Renal pelvis (tissue), 4 donors: Measurements from ENCODE around the gene RFX2. TPM values are rescaled to one million over a fixed set of nuclear protein-coding genes. Genes with fewer than 3 reads are reported as not detected.

Experiments used
- DNase-seq: peaks from one replicate; pipeline ENCODE4 v3.0.0-alpha.2; 2013
- polyA plus RNA-seq, 3 donors: library from polyadenylated mRNA; unstranded; fragments of 120-200 nt; gene quantifications; one replicate each; pipeline ENCODE4 v1.2.1, GENCODE V29; 2013; ENCODE audit not compliant: insufficient read length in 3 of 3

The RFX2 gene
- polyA plus RNA-seq, 3 donors = 7.2 to 11.0 (median 9.7) TPM

DNA sequence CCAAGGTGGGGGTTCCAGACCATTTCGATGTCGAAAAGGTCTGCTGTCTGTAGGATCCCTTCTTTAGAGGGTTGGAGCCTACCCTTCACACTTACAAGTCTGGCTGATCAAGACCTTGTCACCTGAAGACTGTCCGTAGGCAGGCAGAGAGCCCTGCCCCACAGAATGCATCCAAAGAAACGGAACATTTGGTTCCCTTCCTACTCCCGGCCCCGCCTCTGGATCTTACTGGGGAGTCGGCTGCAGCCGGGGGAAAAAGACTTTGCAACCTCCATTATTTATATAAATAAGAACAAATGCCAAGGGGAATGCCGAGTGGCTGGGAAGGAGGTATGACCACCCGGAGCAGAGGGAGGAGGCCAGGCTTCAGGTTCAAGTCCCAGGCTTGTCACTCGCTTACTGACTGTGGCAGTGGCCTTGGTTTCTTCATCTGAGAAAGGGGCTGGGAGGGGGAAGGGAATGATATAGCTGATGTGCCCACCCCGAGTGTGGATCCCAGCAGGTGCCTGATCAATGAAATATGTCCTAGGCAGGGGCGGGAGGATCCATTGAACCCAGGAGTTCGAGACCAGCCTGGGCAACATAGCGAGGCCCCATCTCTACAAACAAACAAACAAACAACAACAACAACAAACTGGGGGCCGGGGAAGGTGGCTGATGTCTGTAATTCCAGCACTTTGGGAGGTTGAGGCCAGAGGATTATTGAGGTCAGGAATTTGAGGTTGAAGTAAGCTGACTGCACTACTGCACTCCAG lies 48.7 kb downstream of the RFX2 start:
- DNase-seq = no peak

DNA sequence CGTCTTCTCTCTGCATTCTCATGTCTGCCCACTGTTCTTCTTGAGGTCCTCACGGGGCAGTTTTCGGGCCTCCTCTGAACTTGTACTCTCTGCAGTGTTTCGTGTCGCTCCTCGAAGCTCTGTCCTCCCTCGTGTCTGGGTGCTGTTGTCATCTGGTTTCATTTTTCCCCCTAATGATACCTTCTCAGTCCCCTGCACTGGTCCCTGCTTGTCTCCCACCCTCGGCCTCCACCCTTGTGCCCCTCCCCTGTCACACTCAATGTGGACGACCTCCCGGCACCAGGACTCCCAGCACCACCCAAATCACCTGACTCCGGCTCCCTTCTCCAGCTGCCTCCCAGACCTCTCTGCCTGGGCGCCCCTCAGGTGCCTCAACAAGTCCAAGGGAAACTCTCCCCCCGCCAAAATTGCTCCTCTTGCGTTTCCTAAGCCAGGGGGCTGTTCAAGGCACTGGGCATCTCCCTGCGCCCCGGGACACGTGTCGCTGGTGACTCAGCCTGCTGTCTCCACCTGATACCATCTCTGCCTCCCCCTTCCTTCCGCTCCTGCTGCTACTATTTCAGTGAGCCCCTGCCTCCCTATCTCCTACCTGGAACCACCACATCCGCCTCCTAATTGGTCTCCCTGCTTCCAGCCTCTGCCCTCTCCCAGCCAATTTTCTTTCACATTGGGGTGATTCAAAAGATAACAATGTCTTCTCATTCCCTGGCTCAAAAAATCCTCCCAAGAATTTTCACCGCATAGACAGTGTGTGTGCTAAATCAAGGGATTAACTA lies 49.5 kb downstream of the RFX2 start:
- no peak for DNase-seq

DNA sequence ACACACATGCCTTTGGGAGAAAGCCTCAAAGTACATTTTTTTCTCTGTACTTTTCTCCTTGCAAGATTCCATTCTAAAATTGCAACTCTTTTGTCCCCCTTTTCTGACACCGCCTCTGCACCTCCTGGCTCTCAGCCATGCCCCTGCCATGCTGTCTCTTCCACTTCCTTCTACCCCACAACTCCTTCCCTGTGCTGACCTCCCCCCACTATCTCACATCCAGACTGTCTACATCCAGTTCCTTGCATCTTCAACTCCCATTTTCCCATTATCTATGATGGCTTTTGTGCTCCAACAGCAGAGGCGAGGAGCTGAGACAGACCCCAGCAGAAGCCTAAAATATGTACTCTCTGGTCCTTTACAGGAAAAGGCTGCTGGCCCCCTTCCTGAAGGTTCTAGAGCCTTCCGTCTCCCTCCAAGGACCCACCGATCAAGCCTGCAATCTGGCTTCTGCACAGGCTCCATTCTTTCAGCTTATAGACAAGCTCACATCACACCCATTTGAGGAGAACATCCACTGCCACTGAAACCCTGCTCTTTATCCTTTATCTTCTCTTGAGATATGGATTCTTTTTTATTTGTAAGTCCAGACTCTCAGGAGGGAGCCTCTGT lies 50.2 kb downstream of the RFX2 start:
- no peak for DNase-seq

DNA sequence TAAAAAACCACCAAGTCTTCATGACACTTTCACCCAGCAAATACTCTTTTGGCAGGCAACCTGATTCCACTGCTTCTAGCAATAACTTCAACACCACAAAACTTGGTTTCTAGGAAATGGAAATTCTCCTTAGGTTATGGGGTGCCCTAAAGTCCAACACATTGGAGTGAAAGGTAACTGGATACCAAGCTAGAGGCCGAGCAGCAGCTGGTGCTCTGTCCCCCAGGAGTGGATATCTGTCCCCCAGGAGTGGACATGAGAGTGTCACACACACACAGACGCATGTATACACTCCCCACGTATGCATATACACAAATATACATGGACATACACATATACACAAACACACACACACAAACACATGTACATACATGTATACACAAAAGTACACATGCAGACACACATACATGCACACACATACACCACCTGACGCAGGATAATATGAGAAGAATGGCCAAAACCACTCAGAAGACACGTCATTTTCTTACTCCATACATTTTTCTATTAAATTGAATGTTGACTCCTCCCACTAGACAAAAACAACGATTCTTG lies 50.8 kb downstream of the RFX2 start:
- DNase-seq = no peak

DNA sequence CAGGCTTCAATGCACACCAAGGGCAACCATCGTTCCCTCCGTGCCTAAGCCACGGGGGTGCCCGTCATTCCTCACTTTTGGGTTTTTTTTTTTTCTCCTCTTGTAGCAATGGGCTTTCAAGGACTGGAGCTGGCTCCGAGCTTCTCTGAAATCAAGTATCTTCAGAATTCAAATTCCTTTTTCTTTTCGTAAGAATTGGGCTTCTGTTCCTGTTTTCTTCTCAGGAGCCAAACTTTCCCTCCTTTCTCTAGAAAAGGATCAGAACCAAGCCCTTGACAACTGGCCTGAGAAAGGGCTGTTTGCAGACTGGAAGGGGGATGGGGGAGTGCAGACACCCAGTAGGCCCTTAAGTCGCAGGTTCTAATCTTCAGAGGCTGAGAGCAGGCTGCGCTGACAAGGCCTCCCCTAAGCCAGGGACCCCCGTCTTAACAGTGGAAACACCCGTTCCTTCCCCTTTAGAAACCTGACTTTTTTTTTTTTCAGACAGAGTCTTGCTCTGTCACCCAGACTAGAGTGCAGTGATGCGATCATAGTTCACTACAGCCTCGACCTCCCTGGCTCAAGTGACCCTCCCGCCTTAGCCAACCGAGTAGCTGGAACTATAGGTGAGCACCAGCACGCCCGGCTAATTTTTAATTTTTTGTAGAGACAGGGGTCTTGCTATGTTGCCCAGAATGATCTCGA lies 51.6 kb downstream of the RFX2 start:
- no peak for DNase-seq

GRCh38 chr19:6057651-6058517 lies 52.4 kb downstream of the RFX2 start:
- DNase-seq = no peak

DNA sequence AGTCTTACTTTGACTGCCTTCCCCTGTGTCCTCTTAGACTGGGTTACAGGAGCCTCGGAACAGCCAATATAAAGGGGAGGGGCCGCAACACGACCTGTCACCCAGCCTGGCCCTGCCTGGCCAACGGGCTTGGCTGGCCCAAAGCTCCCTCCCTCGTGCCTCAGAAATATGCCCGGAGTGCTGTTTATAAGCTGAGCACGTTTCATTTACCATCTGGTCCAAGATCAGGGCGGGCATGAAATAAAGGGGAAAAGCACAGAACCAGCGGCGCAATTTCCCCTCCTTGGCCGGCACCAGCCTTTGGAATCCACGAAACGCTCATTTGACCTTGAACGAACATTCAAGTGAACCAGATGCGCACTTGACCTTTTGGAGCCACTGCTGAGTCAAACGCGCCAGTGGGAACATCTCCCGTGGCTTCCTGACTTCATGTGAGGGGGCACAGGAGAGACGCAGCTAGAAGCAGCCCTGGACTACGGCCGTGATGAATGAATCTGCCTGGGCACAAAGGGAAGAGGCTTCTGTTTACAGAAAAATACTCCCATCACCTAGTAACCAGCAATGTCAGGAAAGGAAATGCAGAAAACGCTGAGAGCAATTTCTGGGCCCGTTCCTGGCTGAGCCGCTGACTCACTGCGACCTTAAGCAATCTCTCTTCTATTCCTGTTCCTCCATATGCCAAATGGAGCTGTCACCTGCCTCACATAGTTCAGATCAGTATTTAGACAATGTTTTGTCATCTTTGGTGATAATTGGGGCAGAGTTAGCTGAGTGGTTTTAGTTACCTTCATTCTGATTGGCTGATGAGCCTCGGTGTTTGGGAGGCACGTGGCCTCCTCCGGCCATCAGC lies 53.3 kb downstream of the RFX2 start:
- DNase-seq = peak; percentile 63

- DNase-seq = no peak
These were observed 54.0 kb downstream of the RFX2 start for GRCh38 chr19:6056282-6056741.

- DNase-seq = no peak
These were observed 55.1 kb downstream of the RFX2 start for GRCh38 chr19:6055013-6055795.

- DNase-seq = peak; percentile 82
These were observed 61.4 kb downstream of the RFX2 start for GRCh38 chr19:6048793-6049405.

- DNase-seq = no peak
These were observed 62.0 kb downstream of the RFX2 start for GRCh38 chr19:6048348-6048747.

- no peak for DNase-seq
These were observed 62.5 kb downstream of the RFX2 start for GRCh38 chr19:6047741-6048251.

GRCh38 chr19:6047256-6047655 lies 63.0 kb downstream of the RFX2 start:
- DNase-seq = no peak

GRCh38 chr19:6045108-6045507 lies 65.2 kb downstream of the RFX2 start:
- DNase-seq = no peak

- DNase-seq = no peak
These were observed 66.1 kb downstream of the RFX2 start for GRCh38 chr19:6044056-6044805.

- DNase-seq = no peak
These were observed 67.2 kb downstream of the RFX2 start for GRCh38 chr19:6042776-6043726.
